HepG2 (cell line): ENCODE results near the gene APC2. TPM values are rescaled to one million over a fixed set of nuclear protein-coding genes. Genes with fewer than 3 reads are reported as not detected.

Experiments
- AGO2 ChIP-seq: fragments of 200-400 bp; formaldehyde crosslinking; optimal IDR thresholded peaks from 2 replicates; pipeline ENCODE3; 2017; ENCODE audit warnings: mild to moderate bottlenecking, low read depth, low read length, moderate library complexity
- CBFB ChIP-seq: sonication (generic); formaldehyde crosslinking; IDR thresholded peaks from 2 replicates; pipeline ENCODE4 v1.4.0; 2020; ENCODE audit warnings: missing genetic modification reagents
- ELF4 ChIP-seq: sonication (generic); formaldehyde crosslinking; IDR thresholded peaks from 2 replicates; pipeline ENCODE4 v1.5.0; 2020; ENCODE audit warnings: missing genetic modification reagents, mild to moderate bottlenecking, moderate library complexity, borderline replicate concordance
- GLI4 ChIP-seq: sonication (generic); formaldehyde crosslinking; IDR thresholded peaks from 2 replicates; pipeline ENCODE4 v1.5.1; 2020; ENCODE audit warnings: missing genetic modification reagents, mild to moderate bottlenecking, moderate library complexity, borderline replicate concordance
- HNF1A ChIP-seq, 2 experiments: sonication (generic) in 1 of 2; formaldehyde crosslinking in 1 of 2; IDR thresholded peaks; 2 replicates each; pipeline versions ENCODE4 v1.4.0 to v1.6.1; 2016 to 2020; ENCODE audit warnings: borderline replicate concordance in 1 of 2, low read depth in 1 of 2, mild to moderate bottlenecking in 1 of 2, missing genetic modification reagents in 1 of 2
- JUN ChIP-seq: sonication (generic); formaldehyde crosslinking; IDR thresholded peaks from 2 replicates; pipeline ENCODE4 v1.4.0; 2020; ENCODE audit warnings: mild to moderate bottlenecking, missing genetic modification reagents
- KDM2A ChIP-seq: sonication (generic); formaldehyde crosslinking; IDR thresholded peaks from 2 replicates; pipeline ENCODE4 v1.4.0; 2020; ENCODE audit warnings: low read depth, missing genetic modification reagents, borderline replicate concordance
- PBX2 ChIP-seq: IDR thresholded peaks from 2 replicates; pipeline ENCODE4 v1.6.1; 2016; ENCODE audit warnings: control low read depth
- POLR2G ChIP-seq: fragments of 200-400 bp; formaldehyde crosslinking; IDR thresholded peaks from 2 replicates; pipeline ENCODE4 v1.6.1; 2018; ENCODE audit warnings: mild to moderate bottlenecking, low read depth, low read length, moderate library complexity
- REL ChIP-seq: sonication (generic); formaldehyde crosslinking; conservative IDR thresholded peaks from 2 replicates; pipeline ENCODE4 v1.8.0; 2022; ENCODE audit warnings: mild to moderate bottlenecking, missing genetic modification reagents, moderate library complexity
- SIX4 ChIP-seq: sonication (generic); formaldehyde crosslinking; IDR thresholded peaks from 2 replicates; pipeline ENCODE4 v1.4.0; 2020; ENCODE audit warnings: missing genetic modification reagents
- TSC22D2 ChIP-seq: sonication (generic); formaldehyde crosslinking; IDR thresholded peaks from 2 replicates; pipeline ENCODE4 v1.5.1; 2020; ENCODE audit warnings: missing genetic modification reagents, mild to moderate bottlenecking, borderline replicate concordance
- ZNF326 ChIP-seq: sonication (generic); formaldehyde crosslinking; IDR thresholded peaks from 2 replicates; pipeline ENCODE4 v1.4.0; 2020; ENCODE audit warnings: missing genetic modification reagents, borderline replicate concordance
- ZNF331 ChIP-seq: sonication (generic); formaldehyde crosslinking; IDR thresholded peaks from 2 replicates; pipeline ENCODE4 v1.4.0; 2020; ENCODE audit warnings: missing genetic modification reagents
- ZNF354B ChIP-seq: sonication (generic); formaldehyde crosslinking; IDR thresholded peaks from 2 replicates; pipeline ENCODE4 v1.8.0; 2022; ENCODE audit warnings: mild to moderate bottlenecking, missing genetic modification reagents
- ZNF362 ChIP-seq: sonication (generic); formaldehyde crosslinking; IDR thresholded peaks from 2 replicates; pipeline ENCODE4 v1.4.0; 2020; ENCODE audit warnings: missing genetic modification reagents, mild to moderate bottlenecking, borderline replicate concordance
- ZNF724P ChIP-seq: sonication (generic); formaldehyde crosslinking; IDR thresholded peaks from 2 replicates; pipeline ENCODE4 v1.8.0; 2022; ENCODE audit warnings: missing genetic modification reagents, borderline replicate concordance
- ZNF768 ChIP-seq: sonication (generic); formaldehyde crosslinking; IDR thresholded peaks from 2 replicates; pipeline ENCODE4 v1.4.0; 2020; ENCODE audit warnings: missing genetic modification reagents
- ZNF781 ChIP-seq: sonication (generic); formaldehyde crosslinking; IDR thresholded peaks from 2 replicates; pipeline ENCODE4 v1.5.1; 2020; ENCODE audit warnings: borderline replicate concordance, mild to moderate bottlenecking, missing genetic modification reagents; ENCODE audit errors: not compliant biosample characterization
- polyA plus RNA-seq, 8 experiments: library from polyadenylated mRNA; depleted of rRNA in 3 of 8; stranded (reverse) in 7 of 8; unstranded in 1 of 8; fragments of >200 nt; fragmentation: Illumina TruSeq in 4 of 8; extraction: Trizol in 4 of 8; gene quantifications; 2 replicates each; pipeline versions ENCODE4 v1.2.1 to v1.2.3, GENCODE V29; 2011 to 2016; ENCODE audit warnings: low read depth in 4 of 8, missing spikeins in 1 of 8, mixed read lengths in 1 of 8; ENCODE audit not compliant: insufficient read depth in 1 of 8
- total RNA-seq, 5 experiments: library from RNA; depleted of rRNA; stranded (reverse); fragments of >200 nt; fragmentation: Illumina TruSeq; extraction: Trizol; gene quantifications; 2 replicates each; pipeline ENCODE4 v1.2.3, GENCODE V29; 2016; ENCODE audit warnings: low read depth in 1 of 5
- TF ChIP-seq, protein P1 (sequence below): sonication (generic); formaldehyde crosslinking; IDR thresholded peaks from 2 replicates; pipeline ENCODE4 v1.4.0; 2020; ENCODE audit warnings: missing genetic modification reagents, mild to moderate bottlenecking, borderline replicate concordance

The APC2 gene
- total and polyA plus RNA-seq, 2 of the 13 experiments (the other 11 are each of a cell fraction or from before 2014, with no cell fraction given) = 0.08 to 0.22 TPM

- TF ChIP-seq ZNF331 = no peak
- 0 out of 2 replicates have a peak, but pooled peaks have one; percentile 29 for TF ChIP-seq ZNF326 (CRISPR knock-in tag)
- TF ChIP-seq AGO2 = peak; percentile 59
- peak; percentile 40; the same call in 1 of the 2 replicates for TF ChIP-seq ZNF768
- no peak for TF ChIP-seq ZNF724P (CRISPR knock-in tag)
- TF ChIP-seq PBX2 (CRISPR knock-in tag) = no peak
- 0 out of 2 replicates have a peak, but pooled peaks have one; percentile 16 for TF ChIP-seq ZNF354B
- no peak for TF ChIP-seq REL (CRISPR knock-in tag)
- no peak for TF ChIP-seq SIX4 (CRISPR knock-in tag)
- TF ChIP-seq ELF4 (CRISPR knock-in tag) = no peak
- TF ChIP-seq CBFB (CRISPR knock-in tag) = no peak
- no peak for TF ChIP-seq GLI4 (CRISPR knock-in tag)
- TF ChIP-seq ZNF781 (CRISPR knock-in tag) = no peak
- TF ChIP-seq, protein P1, sequence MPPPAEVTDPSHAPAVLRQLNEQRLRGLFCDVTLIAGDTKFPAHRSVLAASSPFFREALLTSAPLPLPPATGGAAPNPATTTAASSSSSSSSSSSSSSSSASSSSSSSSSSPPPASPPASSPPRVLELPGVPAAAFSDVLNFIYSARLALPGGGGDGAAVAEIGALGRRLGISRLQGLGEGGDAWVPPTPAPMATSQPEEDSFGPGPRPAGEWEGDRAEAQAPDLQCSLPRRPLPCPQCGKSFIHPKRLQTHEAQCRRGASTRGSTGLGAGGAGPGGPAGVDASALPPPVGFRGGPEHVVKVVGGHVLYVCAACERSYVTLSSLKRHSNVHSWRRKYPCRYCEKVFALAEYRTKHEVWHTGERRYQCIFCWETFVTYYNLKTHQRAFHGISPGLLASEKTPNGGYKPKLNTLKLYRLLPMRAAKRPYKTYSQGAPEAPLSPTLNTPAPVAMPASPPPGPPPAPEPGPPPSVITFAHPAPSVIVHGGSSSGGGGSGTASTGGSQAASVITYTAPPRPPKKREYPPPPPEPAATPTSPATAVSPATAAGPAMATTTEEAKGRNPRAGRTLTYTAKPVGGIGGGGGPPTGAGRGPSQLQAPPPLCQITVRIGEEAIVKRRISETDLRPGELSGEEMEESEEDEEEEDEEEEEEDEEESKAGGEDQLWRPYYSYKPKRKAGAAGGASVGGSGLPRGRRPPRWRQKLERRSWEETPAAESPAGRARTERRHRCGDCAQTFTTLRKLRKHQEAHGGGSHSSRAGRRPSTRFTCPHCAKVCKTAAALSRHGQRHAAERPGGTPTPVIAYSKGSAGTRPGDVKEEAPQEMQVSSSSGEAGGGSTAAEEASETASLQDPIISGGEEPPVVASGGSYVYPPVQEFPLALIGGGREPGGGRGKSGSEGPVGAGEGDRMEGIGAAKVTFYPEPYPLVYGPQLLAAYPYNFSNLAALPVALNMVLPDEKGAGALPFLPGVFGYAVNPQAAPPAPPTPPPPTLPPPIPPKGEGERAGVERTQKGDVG (CRISPR knock-in tag) = no peak
- TF ChIP-seq POLR2G = peak; percentile 58; the same call in 1 of the 2 replicates
- TF ChIP-seq TSC22D2 (CRISPR knock-in tag) = no peak
- no peak for TF ChIP-seq HNF1A (IDR thresholded peaks at IDR 0.05; ENCODE audit: low read depth)
- TF ChIP-seq HNF1A (CRISPR knock-in tag; IDR thresholded peaks at IDR 0.05; ENCODE audit: borderline replicate concordance) = no peak
- peak; percentile 64; the same call in 1 of the 2 replicates for TF ChIP-seq KDM2A (CRISPR knock-in tag)
- no peak for TF ChIP-seq ZNF362
- TF ChIP-seq JUN (CRISPR knock-in tag) = no peak
- TF ChIP-seq, all 625 proteins: peak for 6
These were observed 8.0 kb downstream of the APC2 start (continued) for GRCh38 chr19:1457892-1458291.
